Central memory CD8-positive, alpha-beta T cell (primary cell): ENCODE measurements around the gene OMP.

Experiments used
- ATAC-seq: fragments of 150-1000 bp; cut with Tn5 transposase; replicated peaks from 2 replicates; pipeline ENCODE4 v1.10.0; 2022; ENCODE audit warnings: mild to moderate bottlenecking, moderate FRiP score, moderate number of reproducible peaks; ENCODE audit not compliant: poor library complexity, severe bottlenecking; ENCODE audit errors: extremely low read depth
- DNase-seq, 2 donors: peaks; one replicate each; pipeline ENCODE4 v3.0.0; 2021; ENCODE audit warnings: low spot score in 2 of 2
- H3K27ac Mint-ChIP-seq: one replicate; pipeline ENCODE4 v1.8.0; 2022; ENCODE audit warnings: low read depth, mild to moderate bottlenecking, moderate library complexity, mixed read lengths
- H3K27me3 Mint-ChIP-seq: one replicate; pipeline ENCODE4 v1.8.0; 2022; ENCODE audit warnings: mixed read lengths
- H3K36me3 Mint-ChIP-seq: one replicate; pipeline ENCODE4 v1.8.0; 2022; ENCODE audit warnings: mild to moderate bottlenecking, moderate library complexity, mixed read lengths; ENCODE audit not compliant: insufficient read depth
- H3K4me1 Mint-ChIP-seq: one replicate; pipeline ENCODE4 v1.8.0; 2022; ENCODE audit warnings: mixed read lengths
- H3K4me3 Mint-ChIP-seq: one replicate; pipeline ENCODE4 v1.8.0; 2022; ENCODE audit warnings: mild to moderate bottlenecking, moderate library complexity, mixed read lengths
- H3K9me3 Mint-ChIP-seq: one replicate; pipeline ENCODE4 v1.8.0; 2022; ENCODE audit warnings: mixed read lengths

Gene OMP

DNA sequence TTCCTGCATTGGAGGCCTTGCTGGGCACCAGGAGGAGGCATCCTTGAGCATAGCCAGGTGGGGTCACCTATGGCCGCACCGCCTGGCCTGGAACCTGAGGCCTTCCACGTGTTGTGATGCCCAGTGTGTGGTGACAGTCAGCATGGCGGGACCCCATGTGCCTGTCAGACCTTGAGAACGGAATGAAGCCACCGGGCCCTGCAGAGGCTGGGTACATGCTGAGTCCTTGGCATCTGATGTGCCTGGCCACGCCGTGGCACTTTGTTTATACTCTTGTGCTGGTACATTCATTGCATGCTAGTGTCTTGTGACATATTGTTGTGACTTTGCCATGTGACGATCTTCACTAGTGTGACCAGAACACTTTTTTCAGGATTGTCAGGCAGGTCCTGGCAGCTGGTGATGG lies 16.9 kb downstream of the OMP start:
- no peak for ATAC-seq
- Mint-ChIP-seq H3K4me3 (no peak overlapping the region), H3K36me3 (peaks cover 2% of the 10 kb centered on the region), H3K27me3 (no peaks in the 10 kb centered on the region), H3K4me1 (no peaks in the 10 kb centered on the region), H3K27ac (no peak overlapping the region), H3K9me3 (no peaks in the 10 kb centered on the region)
- no peak for DNase-seq

DNA sequence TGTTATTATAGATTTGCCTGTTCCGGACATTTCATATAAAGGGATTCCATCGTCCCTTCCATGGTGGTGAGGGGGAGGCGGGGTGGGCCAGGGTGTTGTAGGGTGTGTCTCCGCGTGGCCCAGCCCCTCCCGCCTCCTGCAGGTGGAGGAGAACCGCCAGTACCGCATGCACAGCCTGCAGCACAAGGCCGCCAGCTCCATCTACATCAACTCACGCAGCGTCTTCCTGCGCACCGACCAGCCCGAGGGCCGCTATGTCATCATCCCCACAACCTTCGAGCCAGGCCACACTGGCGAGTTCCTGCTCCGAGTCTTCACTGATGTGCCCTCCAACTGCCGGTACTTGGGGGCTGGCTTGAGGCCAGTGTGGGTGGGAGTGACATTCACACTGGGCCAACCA lies 17.9 kb downstream of the OMP start:
- Mint-ChIP-seq H3K27ac (no peak overlapping the region), H3K4me3 (no peak overlapping the region), H3K27me3 (no peaks in the 10 kb centered on the region), H3K36me3 (peaks cover 2% of the 10 kb centered on the region), H3K4me1 (no peaks in the 10 kb centered on the region), H3K9me3 (no peaks in the 10 kb centered on the region)
- ATAC-seq (no peak), DNase-seq (no peak)

DNA sequence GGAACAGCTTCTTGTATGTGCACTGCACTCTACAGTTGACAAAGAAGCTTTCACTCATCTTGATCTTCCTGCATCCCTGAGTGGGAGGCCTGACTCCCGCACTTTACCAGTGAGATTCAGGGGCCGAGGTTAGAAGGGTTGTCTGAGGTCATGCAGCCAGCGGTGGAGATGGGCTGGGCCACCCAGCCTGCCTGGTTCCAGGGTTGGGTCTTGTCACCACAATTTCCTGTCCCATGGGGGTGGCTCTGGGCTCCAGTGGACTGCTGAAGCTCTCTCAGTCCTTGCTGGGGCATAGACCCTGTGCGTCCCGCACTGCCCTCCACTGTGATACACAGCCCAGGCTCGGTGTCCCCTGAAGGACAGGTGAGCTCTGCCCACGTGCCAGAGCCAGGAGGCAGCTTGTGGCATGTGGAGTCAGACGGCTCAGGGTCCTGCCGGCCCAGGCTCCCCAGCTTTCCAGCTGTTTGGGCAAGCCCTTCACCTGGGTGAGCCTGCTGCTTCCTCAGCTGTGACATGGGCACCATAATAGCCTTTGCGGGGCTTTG lies 18.5 kb downstream of the OMP start:
- no peak for ATAC-seq
- DNase-seq: no peak
- H3K9me3 Mint-ChIP-seq: no peaks in the 10 kb centered on the region
- H3K4me1 Mint-ChIP-seq: peaks cover 1% of the 10 kb centered on the region
- H3K27me3 Mint-ChIP-seq: no peaks in the 10 kb centered on the region
- peaks cover 2% of the 10 kb centered on the region for H3K36me3 Mint-ChIP-seq
- no peak overlapping the region for H3K4me3 Mint-ChIP-seq
- H3K27ac Mint-ChIP-seq: no peak overlapping the region

DNA sequence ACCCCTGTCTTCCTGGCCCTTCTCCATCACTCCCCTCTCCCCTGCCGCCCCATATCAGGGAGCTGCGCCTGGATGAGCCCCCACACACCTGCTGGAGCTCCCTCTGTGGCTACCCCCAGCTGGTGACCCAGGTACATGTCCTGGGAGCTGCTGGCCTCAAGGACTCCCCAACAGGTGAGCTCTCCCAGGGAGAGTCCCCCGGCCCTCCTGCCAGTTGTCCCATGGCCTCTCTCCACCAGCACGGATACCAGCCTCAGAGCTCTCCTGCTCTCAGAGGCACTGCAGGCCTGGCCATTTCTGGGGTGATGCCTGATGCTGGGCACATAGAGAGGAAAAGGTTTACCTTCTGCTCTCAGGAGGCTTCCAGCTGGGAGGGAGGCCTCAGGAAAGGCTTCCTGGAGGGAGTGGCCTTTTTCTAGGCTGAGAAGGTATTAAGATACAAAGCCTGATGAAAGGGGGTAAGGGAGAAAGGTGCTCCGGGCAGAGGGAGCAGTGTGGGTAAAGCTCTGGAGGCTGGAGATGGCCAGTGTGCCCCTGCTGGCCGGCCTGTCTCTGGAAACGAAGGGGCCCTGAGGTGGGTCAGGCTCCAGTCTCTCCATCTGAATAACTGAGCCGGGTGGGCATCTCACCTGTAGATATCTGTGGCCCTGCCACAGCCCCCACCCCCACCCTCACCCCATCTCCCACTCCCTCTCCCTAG lies 19.4 kb downstream of the OMP start:
- ATAC-seq (no peak), DNase-seq (no peak)
- Mint-ChIP-seq H3K27me3 (no peaks in the 10 kb centered on the region), H3K36me3 (peaks cover 2% of the 10 kb centered on the region), H3K27ac (no peak overlapping the region), H3K9me3 (no peaks in the 10 kb centered on the region), H3K4me3 (no peak overlapping the region), H3K4me1 (peaks cover 6% of the 10 kb centered on the region)

DNA sequence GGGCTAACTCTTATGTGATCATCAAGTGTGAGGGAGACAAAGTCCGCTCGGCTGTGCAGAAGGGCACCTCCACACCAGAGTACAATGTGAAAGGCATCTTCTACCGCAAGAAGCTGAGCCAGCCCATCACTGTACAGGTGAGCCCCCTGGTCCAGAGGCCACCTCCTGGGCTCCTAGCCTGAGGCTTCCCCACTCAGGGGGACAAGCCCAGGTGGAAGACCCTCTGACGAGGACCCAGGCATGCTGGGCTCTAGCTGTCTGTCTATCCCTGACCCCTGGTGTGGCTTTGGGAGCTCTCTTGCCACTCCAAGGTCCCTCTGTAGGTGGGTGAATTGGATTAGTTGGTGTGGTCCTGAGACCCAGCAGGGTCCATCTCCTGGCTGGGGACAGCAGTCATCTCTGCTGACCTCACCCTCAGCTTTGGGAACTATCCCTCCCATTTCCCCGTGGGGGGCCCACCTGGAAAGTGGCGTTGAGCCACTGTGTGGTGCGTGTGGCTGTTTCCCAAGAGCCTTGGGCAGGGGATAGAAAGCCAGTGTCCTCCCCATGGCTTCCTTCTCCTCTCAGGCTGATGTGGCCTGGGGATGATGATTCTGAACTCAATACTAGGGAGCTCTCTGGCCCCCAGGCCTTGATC lies 20.1 kb downstream of the OMP start:
- no peak for DNase-seq
- Mint-ChIP-seq H3K4me1 (peaks cover 9% of the 10 kb centered on the region), H3K27me3 (no peaks in the 10 kb centered on the region), H3K27ac (no peak overlapping the region), H3K36me3 (peaks cover 2% of the 10 kb centered on the region), H3K4me3 (no peak overlapping the region), H3K9me3 (no peaks in the 10 kb centered on the region)
- ATAC-seq: no peak

DNA sequence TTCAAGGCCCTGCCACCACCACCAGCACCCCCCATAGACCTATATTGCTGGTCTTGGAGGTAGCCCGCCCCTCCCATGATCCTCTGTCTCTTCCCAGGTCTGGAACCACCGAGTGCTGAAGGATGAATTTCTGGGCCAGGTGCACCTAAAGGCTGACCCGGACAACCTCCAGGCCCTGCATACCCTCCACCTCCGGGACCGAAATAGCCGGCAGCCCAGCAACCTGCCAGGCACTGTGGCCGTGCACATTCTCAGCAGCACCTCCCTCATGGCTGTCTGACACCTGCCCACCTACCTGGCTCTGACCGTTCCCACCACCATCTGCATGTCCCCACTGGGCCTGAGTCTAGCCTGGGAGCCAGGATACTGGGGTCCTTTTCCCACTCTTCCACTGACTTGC lies 21.0 kb downstream of the OMP start:
- no peak for DNase-seq
- no peak for ATAC-seq
- Mint-ChIP-seq H3K4me1 (peaks cover 11% of the 10 kb centered on the region), H3K27ac (no peak overlapping the region), H3K27me3 (no peaks in the 10 kb centered on the region), H3K9me3 (no peaks in the 10 kb centered on the region), H3K4me3 (no peak overlapping the region), H3K36me3 (peaks cover 2% of the 10 kb centered on the region)

DNA sequence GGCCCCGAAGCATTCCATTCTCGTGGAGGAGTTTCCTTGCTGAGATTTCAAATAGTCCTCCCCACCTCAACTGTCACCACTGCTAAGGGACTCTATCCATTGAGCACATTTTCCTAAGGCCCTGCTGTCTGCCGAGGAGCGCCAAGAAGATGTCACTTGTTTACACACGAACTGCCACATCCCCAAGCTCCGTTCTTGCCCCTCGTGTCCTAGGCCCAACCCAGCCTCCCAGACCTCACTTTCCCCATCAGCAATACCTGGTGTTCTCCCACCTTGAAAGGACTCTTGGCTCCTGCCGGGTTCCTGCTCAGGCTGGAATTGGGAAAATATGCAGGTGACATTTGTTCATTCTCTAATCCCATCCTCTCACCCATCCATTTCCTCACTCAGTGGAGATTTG lies 21.4 kb downstream of the OMP start:
- Mint-ChIP-seq H3K9me3 (no peaks in the 10 kb centered on the region), H3K27me3 (no peaks in the 10 kb centered on the region), H3K4me3 (no peak overlapping the region), H3K4me1 (peaks cover 11% of the 10 kb centered on the region), H3K27ac (no peak overlapping the region), H3K36me3 (peaks cover 2% of the 10 kb centered on the region)
- ATAC-seq (no peak), DNase-seq (no peak)

DNA sequence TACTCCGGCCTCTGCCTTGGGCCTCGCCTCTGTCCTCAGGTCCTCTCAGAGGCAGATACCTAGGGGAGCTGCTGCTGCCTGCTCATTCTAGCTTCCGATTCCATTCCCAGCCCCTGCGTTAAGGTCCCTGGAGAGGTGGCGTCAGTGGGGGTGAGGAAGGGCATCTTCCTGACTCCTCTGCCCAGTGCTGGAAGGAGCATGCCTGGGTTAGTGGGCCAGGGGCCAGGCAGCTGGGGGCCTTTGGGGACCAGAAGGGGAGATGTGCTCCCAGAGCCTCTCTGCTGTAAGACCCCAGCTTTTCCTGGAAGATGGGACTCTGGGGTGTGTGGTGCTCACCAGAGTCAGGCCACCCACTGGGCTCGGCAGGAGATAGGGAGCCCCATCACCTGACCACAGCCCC lies 21.8 kb downstream of the OMP start:
- no peak for ATAC-seq
- H3K4me3 Mint-ChIP-seq: no peak overlapping the region
- peaks cover 2% of the 10 kb centered on the region for H3K36me3 Mint-ChIP-seq
- H3K9me3 Mint-ChIP-seq: no peaks in the 10 kb centered on the region
- H3K27me3 Mint-ChIP-seq: no peaks in the 10 kb centered on the region
- H3K4me1 Mint-ChIP-seq: peaks cover 11% of the 10 kb centered on the region
- no peak overlapping the region for H3K27ac Mint-ChIP-seq
- no peak for DNase-seq

DNA sequence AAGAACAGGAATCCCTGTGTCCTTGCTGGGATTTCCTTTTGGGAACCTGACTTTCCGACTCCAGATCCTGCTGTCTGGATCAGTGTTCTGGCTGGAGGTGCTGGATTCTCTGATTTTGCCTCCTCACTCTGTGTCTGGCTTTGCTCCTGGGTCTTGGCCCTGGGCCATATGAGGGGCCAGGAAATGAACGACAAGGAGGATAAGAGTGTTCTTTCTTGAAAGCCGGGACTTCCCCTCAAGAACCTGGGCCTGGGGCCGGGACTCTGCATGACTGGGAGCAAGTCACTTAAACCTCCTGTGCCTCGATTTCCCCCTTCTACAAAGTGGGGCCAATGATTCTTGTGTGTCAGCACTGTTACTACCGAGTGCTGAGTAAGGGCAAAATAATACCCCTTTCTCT lies 22.6 kb downstream of the OMP start:
- Mint-ChIP-seq H3K27ac (no peak overlapping the region), H3K36me3 (no peaks in the 10 kb centered on the region), H3K27me3 (no peaks in the 10 kb centered on the region), H3K4me1 (peaks cover 11% of the 10 kb centered on the region), H3K4me3 (no peak overlapping the region), H3K9me3 (no peaks in the 10 kb centered on the region)
- ATAC-seq (no peak), DNase-seq (no peak)

DNA sequence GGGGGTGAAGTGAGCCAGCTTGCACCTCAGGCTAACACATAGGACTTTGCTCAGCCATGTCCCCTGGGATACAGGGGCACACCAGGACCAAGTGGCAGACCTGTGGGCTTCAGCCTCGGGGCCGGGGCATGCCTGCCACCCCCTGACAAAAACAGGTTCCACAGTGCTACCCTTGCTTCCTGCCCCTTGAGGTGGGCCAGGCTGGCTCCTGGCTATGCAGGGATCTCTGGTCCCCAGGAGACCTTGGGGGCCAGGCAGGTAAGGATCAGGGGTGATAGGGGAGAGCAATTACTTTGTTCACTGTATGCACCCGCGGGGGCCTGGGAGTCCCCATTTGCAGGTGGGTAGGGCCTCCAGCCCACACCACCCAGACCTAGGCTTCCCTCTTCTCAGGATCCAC lies 23.1 kb downstream of the OMP start:
- H3K36me3 Mint-ChIP-seq: no peaks in the 10 kb centered on the region
- no peaks in the 10 kb centered on the region for H3K27me3 Mint-ChIP-seq
- H3K4me1 Mint-ChIP-seq: peaks cover 11% of the 10 kb centered on the region
- no peaks in the 10 kb centered on the region for H3K9me3 Mint-ChIP-seq
- ATAC-seq (no peak), DNase-seq (no peak)
- H3K27ac Mint-ChIP-seq: no peak overlapping the region
- no peak overlapping the region for H3K4me3 Mint-ChIP-seq

DNA sequence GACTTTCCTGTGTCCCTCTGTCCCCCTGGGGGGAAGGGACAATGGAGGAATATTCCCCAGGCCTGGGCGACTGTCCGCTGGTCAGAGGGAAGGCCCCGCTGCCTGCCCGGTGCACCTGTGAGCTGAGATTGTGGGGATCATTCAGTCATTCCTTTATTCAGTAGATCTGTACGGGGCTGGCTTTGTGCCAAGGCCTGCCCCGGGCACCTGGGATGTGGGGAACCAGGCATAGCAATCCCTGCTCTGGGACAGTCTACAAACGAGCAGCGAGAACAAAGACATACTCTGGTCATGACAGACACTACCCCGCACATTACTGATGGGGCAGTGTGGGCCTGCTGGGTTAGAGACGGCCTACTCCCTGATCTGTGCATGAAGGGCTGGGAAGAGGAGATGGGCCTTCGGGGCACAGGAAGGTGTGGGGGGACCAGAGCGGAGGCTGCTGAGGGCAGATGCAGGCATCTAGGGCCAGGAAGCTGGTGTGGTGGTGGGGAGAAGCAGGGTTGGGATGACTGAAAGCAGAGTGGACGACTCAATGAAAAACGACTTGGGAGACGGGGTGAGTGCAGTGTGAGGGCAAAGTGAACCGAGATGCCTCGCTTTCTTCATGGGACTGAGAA lies 23.6 kb downstream of the OMP start:
- DNase-seq (no peak), ATAC-seq (no peak)
- Mint-ChIP-seq H3K4me1 (peaks cover 11% of the 10 kb centered on the region), H3K4me3 (peak overlapping the region; percentile 51), H3K27ac (no peak overlapping the region), H3K9me3 (no peaks in the 10 kb centered on the region), H3K36me3 (no peaks in the 10 kb centered on the region), H3K27me3 (no peaks in the 10 kb centered on the region)

DNA sequence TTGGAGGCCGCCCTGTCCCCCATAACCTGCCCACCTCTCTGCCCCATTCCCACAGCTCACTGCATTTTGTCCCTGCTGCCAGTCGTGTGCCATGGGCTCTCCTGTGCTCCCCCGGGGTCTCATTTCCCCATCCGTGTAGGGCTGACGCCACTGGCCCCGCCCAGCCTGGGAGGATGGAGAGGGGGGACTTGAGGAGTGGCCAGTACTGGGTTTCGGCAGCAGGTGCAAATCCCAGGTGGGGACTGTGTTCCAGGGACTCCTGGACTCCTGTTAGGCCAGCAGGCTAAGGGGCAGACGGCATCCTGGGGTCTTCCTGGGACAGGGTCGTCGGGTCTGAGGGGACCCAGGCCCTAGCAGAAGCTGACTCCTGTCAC lies 24.2 kb downstream of the OMP start:
- Mint-ChIP-seq H3K36me3 (no peaks in the 10 kb centered on the region), H3K9me3 (no peaks in the 10 kb centered on the region), H3K4me3 (peak overlapping the region; percentile 65), H3K4me1 (peaks cover 11% of the 10 kb centered on the region), H3K27me3 (no peaks in the 10 kb centered on the region), H3K27ac (no peak overlapping the region)
- DNase-seq (no peak), ATAC-seq (no peak)
